Measurements from ENCODE around the gene INSRR.

Gene INSRR

DNA sequence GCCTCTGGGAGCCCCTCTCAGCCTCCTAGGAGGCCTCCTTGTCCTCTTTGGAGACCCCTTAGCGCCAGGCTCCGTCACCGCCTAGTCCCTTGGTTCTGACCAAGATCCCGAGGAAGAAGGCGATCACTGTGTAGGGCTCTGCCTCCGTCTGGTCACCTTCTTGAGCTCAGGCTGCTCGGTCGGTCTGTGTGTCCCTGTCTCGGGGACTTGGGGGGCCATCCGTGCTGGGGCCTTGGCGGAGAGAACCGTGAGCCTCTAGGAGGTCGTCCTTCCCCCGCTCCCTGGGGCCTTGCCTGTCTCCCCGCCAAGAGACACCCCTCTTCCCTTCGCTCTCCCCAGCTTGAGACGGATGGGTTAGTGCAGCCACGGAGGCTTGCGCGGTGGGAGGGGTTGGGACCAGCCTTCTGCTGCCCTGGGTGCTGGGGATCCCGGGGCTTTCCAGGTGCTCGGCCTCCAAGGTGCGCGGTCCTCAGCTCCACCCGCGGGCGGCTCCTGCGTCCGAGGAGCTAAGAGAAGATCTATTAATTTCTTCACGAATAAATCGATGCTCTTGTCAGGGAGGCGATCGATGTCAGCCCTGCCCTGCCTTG lies 701 bp upstream of the INSRR start:
- DNase-seq (ENCODE audit: insufficient read length, low spot score), result no peak

GRCh38 chr1:156858555-156858956 lies 361 bp downstream of the INSRR start:
- DNase-seq (ENCODE audit: insufficient read length, low spot score) (no peak), FAIRE-seq (no peak)
- no peak for TF ChIP-seq POLR2A (IDR thresholded peaks at IDR 0.05; ENCODE audit: low read depth, low read length)

More for the DNA sequence above, 701 bp upstream of the INSRR start:
- no peak for FAIRE-seq
- TF ChIP-seq POLR2A (IDR thresholded peaks at IDR 0.05; ENCODE audit: low read depth, low read length), result no peak

GRCh38 chr1:156857532-156857931 lies 1.4 kb downstream of the INSRR start:
- TF ChIP-seq POLR2A (IDR thresholded peaks at IDR 0.05; ENCODE audit: low read depth, low read length), result no peak
- FAIRE-seq, result no peak
- no peak for DNase-seq (ENCODE audit: insufficient read length, low spot score)

- TF ChIP-seq POLR2A (IDR thresholded peaks at IDR 0.05; ENCODE audit: low read depth, low read length), result no peak
- DNase-seq (ENCODE audit: insufficient read length, low spot score) (no peak), FAIRE-seq (no peak)
These were observed 2.6 kb downstream of the INSRR start for GRCh38 chr1:156856282-156856785.

- FAIRE-seq (no peak), DNase-seq (ENCODE audit: insufficient read length, low spot score) (no peak)
- TF ChIP-seq POLR2A (IDR thresholded peaks at IDR 0.05; ENCODE audit: low read depth, low read length), result no peak
These were observed 4.3 kb downstream of the INSRR start for GRCh38 chr1:156854634-156855033.

DNA sequence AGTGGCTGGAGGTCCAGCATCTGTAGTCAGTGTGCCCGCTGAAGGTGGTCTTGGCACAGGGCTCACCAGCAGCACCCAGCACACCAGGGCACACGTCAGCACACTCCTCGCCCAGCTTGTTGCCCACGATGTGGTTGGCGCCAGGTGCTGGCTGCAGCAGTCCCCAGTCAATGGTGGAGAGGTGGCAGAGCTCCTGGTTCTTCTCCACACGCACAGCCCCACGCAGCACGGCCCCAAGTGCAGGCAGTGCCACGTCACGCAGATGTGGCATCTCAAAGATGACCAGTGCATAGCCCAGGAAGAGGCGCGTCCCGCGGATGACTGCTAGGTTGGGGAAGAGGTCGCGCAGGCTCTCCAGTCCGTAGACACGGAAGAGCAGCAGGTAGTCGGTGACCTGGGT lies 5.2 kb downstream of the INSRR start:
- DNase-seq (ENCODE audit: insufficient read length, low spot score) (no peak), FAIRE-seq (no peak)
- no peak for TF ChIP-seq POLR2A (IDR thresholded peaks at IDR 0.05; ENCODE audit: low read depth, low read length)

DNA sequence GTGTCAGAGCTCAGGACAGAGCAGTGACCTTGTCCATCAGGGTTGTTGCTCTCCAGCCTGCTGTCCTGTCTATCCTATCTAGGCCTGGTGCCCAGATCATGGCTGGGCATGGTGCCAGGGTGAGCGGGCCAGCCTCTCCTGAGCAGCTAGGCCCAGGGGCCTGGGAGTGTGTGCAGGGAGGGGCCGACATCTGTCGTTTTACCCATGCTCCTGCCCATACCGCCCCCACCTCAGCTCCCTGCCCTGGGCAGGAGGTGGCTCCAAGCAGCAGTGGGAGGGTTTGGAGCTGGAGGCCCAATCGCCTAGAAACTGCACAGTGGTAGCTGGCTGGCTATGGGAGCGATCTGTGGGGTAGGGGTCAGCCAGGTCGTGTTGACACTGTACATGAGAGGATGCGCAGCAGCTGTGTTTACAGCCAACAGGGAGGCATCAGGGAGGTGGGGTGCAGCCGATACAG lies 6.5 kb downstream of the INSRR start:
- FAIRE-seq (no peak), DNase-seq (ENCODE audit: insufficient read length, low spot score) (no peak)
- TF ChIP-seq POLR2A (IDR thresholded peaks at IDR 0.05; ENCODE audit: low read depth, low read length), result no peak

- FAIRE-seq (no peak), DNase-seq (ENCODE audit: insufficient read length, low spot score) (no peak)
- no peak for TF ChIP-seq POLR2A (IDR thresholded peaks at IDR 0.05; ENCODE audit: low read depth, low read length)
These were observed 7.0 kb downstream of the INSRR start for GRCh38 chr1:156851779-156852417.

DNA sequence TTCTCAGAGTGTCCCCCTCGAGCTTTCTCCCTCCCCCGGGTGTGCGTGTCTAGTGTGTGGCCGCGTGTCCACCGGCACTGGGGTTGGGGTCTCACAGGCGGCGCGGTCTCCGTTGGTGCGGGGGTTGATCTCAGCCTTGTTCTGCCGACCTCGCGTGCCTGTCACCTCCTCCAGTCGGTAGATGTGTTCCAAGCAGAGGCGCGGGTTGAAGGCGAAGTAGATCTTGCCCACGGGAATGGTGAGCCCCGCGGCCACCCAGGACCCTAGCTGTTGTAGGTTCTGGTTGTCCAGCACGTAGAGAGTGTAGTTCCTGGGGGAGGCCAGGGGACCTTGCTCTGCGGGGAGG lies 9.8 kb downstream of the INSRR start:
- DNase-seq (ENCODE audit: insufficient read length, low spot score) (no peak), FAIRE-seq (no peak)
- TF ChIP-seq POLR2A (IDR thresholded peaks at IDR 0.05; ENCODE audit: low read depth, low read length), result no peak

- no peak for TF ChIP-seq POLR2A (IDR thresholded peaks at IDR 0.05; ENCODE audit: low read depth, low read length)
- FAIRE-seq (no peak), DNase-seq (ENCODE audit: insufficient read length, low spot score) (no peak)
These were observed 10.3 kb downstream of the INSRR start for GRCh38 chr1:156848461-156849150.

DNA sequence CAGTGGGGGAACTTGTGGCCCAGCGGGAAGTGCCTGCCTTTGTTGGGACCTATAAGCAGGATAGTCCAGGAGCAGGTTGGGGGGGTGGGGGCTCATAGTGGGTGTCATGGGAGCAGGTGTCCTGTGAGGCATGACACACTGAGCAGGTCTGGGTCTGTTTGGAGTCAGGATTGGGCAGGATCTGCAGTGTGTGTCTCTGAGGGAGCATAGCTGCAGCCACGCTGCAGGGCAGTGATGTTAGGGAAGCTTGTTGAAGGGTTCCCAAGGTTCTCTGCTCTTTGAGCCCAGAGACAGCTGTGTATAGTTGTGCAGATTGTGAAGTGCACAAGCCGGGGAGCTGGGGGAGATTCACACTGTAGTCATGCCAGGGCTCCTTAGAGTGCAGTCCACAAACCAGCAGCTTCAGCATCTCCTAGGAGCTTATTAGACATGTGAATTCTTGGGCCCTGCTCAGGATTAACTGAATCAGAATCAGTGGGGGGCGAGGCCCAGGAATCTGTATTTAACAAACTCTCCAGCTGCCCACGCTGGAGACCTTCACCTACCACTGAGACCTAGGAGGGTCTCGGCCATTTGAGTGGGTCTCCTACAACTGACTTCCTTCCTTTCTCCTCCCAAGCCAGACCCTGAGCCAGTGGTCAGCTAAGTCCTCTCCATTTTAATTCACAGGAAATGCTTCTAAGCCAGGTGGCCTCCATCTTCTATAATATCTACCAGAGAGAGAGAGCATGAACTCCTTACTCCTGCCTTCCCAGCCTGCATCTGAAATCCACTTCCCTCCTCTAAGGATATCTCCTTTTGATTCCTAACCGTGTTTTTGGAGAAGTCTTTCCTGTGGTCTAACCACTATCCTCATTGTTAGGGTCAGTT lies 11.1 kb downstream of the INSRR start:
- TF ChIP-seq POLR2A (IDR thresholded peaks at IDR 0.05; ENCODE audit: low read depth, low read length), result no peak
- no peak for FAIRE-seq
- no peak for DNase-seq (ENCODE audit: insufficient read length, low spot score)

GRCh38 chr1:156846643-156847042 lies 12.3 kb downstream of the INSRR start:
- FAIRE-seq (no peak), DNase-seq (ENCODE audit: insufficient read length, low spot score) (no peak)
- TF ChIP-seq POLR2A (IDR thresholded peaks at IDR 0.05; ENCODE audit: low read depth, low read length), result no peak

GRCh38 chr1:156845953-156846545 lies 12.9 kb downstream of the INSRR start:
- FAIRE-seq (no peak), DNase-seq (ENCODE audit: insufficient read length, low spot score) (no peak)
- no peak for TF ChIP-seq POLR2A (IDR thresholded peaks at IDR 0.05; ENCODE audit: low read depth, low read length)
